ENCODE measurements around the gene SYT2.
"Not testable (repeated sequence)": the region's sequence is repeated elsewhere in the genome, so short reads cannot be mapped to it uniquely, and the experiment has no call there.

SYT2 gene

GRCh38 chr1:202588503-202589189 is 121.6 kb downstream of the SYT2 start:
- Mint-ChIP-seq H3K36me3 (no peaks in the 10 kb centered on the region), H3K4me3 (no peak overlapping the region), H3K27me3 (no peaks in the 10 kb centered on the region), H3K27ac (no peak overlapping the region), H3K4me1 (peaks cover 2% of the 10 kb centered on the region), H3K9me3 (no peaks in the 10 kb centered on the region)
- no peak for DNase-seq
- CTCF ChIA-PET, result interaction anchor here (0.6 to 3.4 kb wide), 2 partner anchors 16 to 31 kb away, joined by 3 to 18 read pairs; no protein-coding TSS in a partner anchor

- no peak for DNase-seq
- Mint-ChIP-seq H3K27ac (no peak overlapping the region), H3K36me3 (no peaks in the 10 kb centered on the region), H3K9me3 (no peaks in the 10 kb centered on the region), H3K4me1 (peaks cover 2% of the 10 kb centered on the region), H3K27me3 (no peaks in the 10 kb centered on the region), H3K4me3 (no peak overlapping the region)
- CTCF ChIA-PET, result interaction anchor here (1.8 to 3.4 kb wide), 2 partner anchors 15 to 38 kb away, joined by 4 to 18 read pairs; no protein-coding TSS in a partner anchor
These were observed 122.3 kb downstream of the SYT2 start for GRCh38 chr1:202587859-202588485.

GRCh38 chr1:202586871-202587270 is 123.4 kb downstream of the SYT2 start:
- Mint-ChIP-seq H3K4me3 (no peak overlapping the region), H3K36me3 (peaks cover 2% of the 10 kb centered on the region), H3K27ac (no peak overlapping the region), H3K27me3 (no peaks in the 10 kb centered on the region), H3K4me1 (peaks cover 2% of the 10 kb centered on the region), H3K9me3 (no peaks in the 10 kb centered on the region)
- DNase-seq, result no peak
- CTCF ChIA-PET, result interaction anchor here (1.2 to 3.4 kb wide), 3 partner anchors 12 to 39 kb away, joined by 3 to 18 read pairs (median 4); no protein-coding TSS in a partner anchor

- Mint-ChIP-seq H3K27ac (peak overlapping the region; percentile 40), H3K9me3 (no peaks in the 10 kb centered on the region), H3K4me1 (peaks cover 2% of the 10 kb centered on the region), H3K36me3 (peaks cover 2% of the 10 kb centered on the region), H3K27me3 (no peaks in the 10 kb centered on the region), H3K4me3 (no peak overlapping the region)
- CTCF ChIA-PET, result interaction anchor here (1.2 to 3.4 kb wide), 3 partner anchors 12 to 40 kb away, joined by 3 to 18 read pairs (median 4); no protein-coding TSS in a partner anchor
- DNase-seq, result no peak
These were observed 124.0 kb downstream of the SYT2 start for GRCh38 chr1:202586018-202586821.

- H3K4me1 Mint-ChIP-seq, result peaks cover 2% of the 10 kb centered on the region
- H3K36me3 Mint-ChIP-seq, result peaks cover 2% of the 10 kb centered on the region
- no peaks in the 10 kb centered on the region for H3K9me3 Mint-ChIP-seq
- no peak overlapping the region for H3K27ac Mint-ChIP-seq
- CTCF ChIA-PET, result interaction anchor here (3.4 kb wide), 1 partner anchor 13 kb away, joined by 18 read pairs; no protein-coding TSS in a partner anchor
- DNase-seq, result no peak
- no peak overlapping the region for H3K4me3 Mint-ChIP-seq
- H3K27me3 Mint-ChIP-seq, result no peaks in the 10 kb centered on the region
These were observed 124.7 kb downstream of the SYT2 start for GRCh38 chr1:202585590-202585933.

GRCh38 chr1:202584707-202585589 is 125.3 kb downstream of the SYT2 start:
- Mint-ChIP-seq H3K27ac (no peak overlapping the region), H3K9me3 (no peaks in the 10 kb centered on the region), H3K4me3 (no peak overlapping the region), H3K36me3 (peaks cover 2% of the 10 kb centered on the region), H3K27me3 (no peaks in the 10 kb centered on the region), H3K4me1 (peaks cover 2% of the 10 kb centered on the region)
- DNase-seq, result no peak
- CTCF ChIA-PET, result interaction anchor here (0.6 to 3.4 kb wide), 2 partner anchors 12 to 135 kb away, joined by 3 to 18 read pairs; no protein-coding TSS in a partner anchor

GRCh38 chr1:202582350-202582749 is 127.9 kb downstream of the SYT2 start:
- CTCF ChIA-PET, result interaction anchor here (1.0 kb wide), 2 partner anchors 18 to 118 kb away, joined by 3 read pairs; no protein-coding TSS in a partner anchor
- not testable (repeated sequence) for DNase-seq, H3K4me1 Mint-ChIP-seq, H3K27me3 Mint-ChIP-seq, H3K27ac Mint-ChIP-seq, H3K4me3 Mint-ChIP-seq, H3K36me3 Mint-ChIP-seq, H3K9me3 Mint-ChIP-seq

GRCh38 chr1:202580619-202581018 is 129.6 kb downstream of the SYT2 start:
- Mint-ChIP-seq H3K36me3 (peaks cover 2% of the 10 kb centered on the region), H3K4me3 (no peak overlapping the region), H3K27me3 (no peaks in the 10 kb centered on the region), H3K9me3 (no peaks in the 10 kb centered on the region), H3K27ac (no peak overlapping the region), H3K4me1 (no peaks in the 10 kb centered on the region)
- CTCF ChIA-PET, result no interaction called here
- no peak for DNase-seq

- no peak overlapping the region for H3K4me3 Mint-ChIP-seq
- H3K27me3 Mint-ChIP-seq, result no peaks in the 10 kb centered on the region
- peaks cover 2% of the 10 kb centered on the region for H3K36me3 Mint-ChIP-seq
- no peaks in the 10 kb centered on the region for H3K9me3 Mint-ChIP-seq
- CTCF ChIA-PET, result no interaction called here
- H3K27ac Mint-ChIP-seq, result no peak overlapping the region
- no peaks in the 10 kb centered on the region for H3K4me1 Mint-ChIP-seq
- DNase-seq, result no peak
These were observed 130.4 kb downstream of the SYT2 start for GRCh38 chr1:202579806-202580205.

- CTCF ChIA-PET, result no interaction called here
- Mint-ChIP-seq H3K27me3 (no peaks in the 10 kb centered on the region), H3K9me3 (no peaks in the 10 kb centered on the region), H3K27ac (no peak overlapping the region), H3K36me3 (peaks cover 2% of the 10 kb centered on the region), H3K4me1 (no peaks in the 10 kb centered on the region), H3K4me3 (no peak overlapping the region)
- no peak for DNase-seq
These were observed 131.7 kb downstream of the SYT2 start for GRCh38 chr1:202578565-202578964.

- Mint-ChIP-seq H3K27ac (no peak overlapping the region), H3K4me3 (no peak overlapping the region), H3K4me1 (no peaks in the 10 kb centered on the region), H3K9me3 (no peaks in the 10 kb centered on the region), H3K27me3 (no peaks in the 10 kb centered on the region), H3K36me3 (peaks cover 2% of the 10 kb centered on the region)
- no peak for DNase-seq
- CTCF ChIA-PET, result interaction anchor here (1.0 to 1.1 kb wide), 2 partner anchors 114 to 386 kb away, joined by 3 read pairs; no protein-coding TSS in a partner anchor
These were observed 132.2 kb downstream of the SYT2 start for GRCh38 chr1:202578001-202578504.

GRCh38 chr1:202577381-202577780 is 132.9 kb downstream of the SYT2 start:
- Mint-ChIP-seq H3K27me3 (no peaks in the 10 kb centered on the region), H3K9me3 (no peaks in the 10 kb centered on the region), H3K4me3 (no peak overlapping the region), H3K27ac (no peak overlapping the region), H3K4me1 (no peaks in the 10 kb centered on the region), H3K36me3 (peaks cover 2% of the 10 kb centered on the region)
- no peak for DNase-seq
- CTCF ChIA-PET, result interaction anchor here (1.0 to 1.1 kb wide), 2 partner anchors 113 to 385 kb away, joined by 3 read pairs; no protein-coding TSS in a partner anchor

- CTCF ChIA-PET, result no interaction called here
- no peaks in the 10 kb centered on the region for H3K4me1 Mint-ChIP-seq
These were observed 133.4 kb downstream of the SYT2 start for GRCh38 chr1:202576816-202577215.

More at GRCh38 chr1:202576816-202577215, 133.4 kb downstream of the SYT2 start:
- no peak for DNase-seq
- Mint-ChIP-seq H3K9me3 (no peaks in the 10 kb centered on the region), H3K36me3 (no peaks in the 10 kb centered on the region), H3K27ac (no peak overlapping the region), H3K27me3 (no peaks in the 10 kb centered on the region), H3K4me3 (no peak overlapping the region)

Data from activated naive CD4-positive, alpha-beta T cell treated with anti-CD3 and anti-CD28 coated beads, Interleukin-2, amount 10 ng/mL, durations not matched to agents 7 days and 5 days (primary cell).